Skeletal muscle satellite cell (primary cell): Measurements from ENCODE around the gene BCDIN3D.
A peak's percentile ranks its signal among the peaks of the same experiment; 100 is the strongest.
"Not testable (repeated sequence)": the region's sequence is repeated elsewhere in the genome, so short reads cannot be mapped to it uniquely, and the experiment has no call there.

Source experiments
- H3K27me3 ChIP-seq: 2 replicates; pipeline ENCODE4 v1.7.0; 2013; ENCODE audit warnings: low read length; ENCODE audit not compliant: control insufficient read depth, insufficient read depth
- H3K36me3 ChIP-seq: 2 replicates; pipeline ENCODE4 v1.7.0; 2013; ENCODE audit warnings: mild to moderate bottlenecking, control low read depth, low read length; ENCODE audit not compliant: insufficient read depth
- H3K4me1 ChIP-seq: 2 replicates; pipeline ENCODE4 v1.7.0; 2013; ENCODE audit warnings: low read length; ENCODE audit not compliant: control insufficient read depth, insufficient read depth
- H3K4me2 ChIP-seq: 2 replicates; pipeline ENCODE4 v1.7.0; 2013; ENCODE audit warnings: mild to moderate bottlenecking, low read length
- H3K4me3 ChIP-seq: 2 replicates; pipeline ENCODE4 v1.7.0; 2013; ENCODE audit warnings: low read length
- H3K9ac ChIP-seq: 2 replicates; pipeline ENCODE4 v1.7.0; 2013; ENCODE audit warnings: mild to moderate bottlenecking, low read depth, low read length, moderate library complexity
- H3K9me3 ChIP-seq: replicated peaks from 2 replicates; pipeline ENCODE4 v1.7.0; 2013; ENCODE audit warnings: mild to moderate bottlenecking, control low read depth, low read length

The BCDIN3D gene

DNA sequence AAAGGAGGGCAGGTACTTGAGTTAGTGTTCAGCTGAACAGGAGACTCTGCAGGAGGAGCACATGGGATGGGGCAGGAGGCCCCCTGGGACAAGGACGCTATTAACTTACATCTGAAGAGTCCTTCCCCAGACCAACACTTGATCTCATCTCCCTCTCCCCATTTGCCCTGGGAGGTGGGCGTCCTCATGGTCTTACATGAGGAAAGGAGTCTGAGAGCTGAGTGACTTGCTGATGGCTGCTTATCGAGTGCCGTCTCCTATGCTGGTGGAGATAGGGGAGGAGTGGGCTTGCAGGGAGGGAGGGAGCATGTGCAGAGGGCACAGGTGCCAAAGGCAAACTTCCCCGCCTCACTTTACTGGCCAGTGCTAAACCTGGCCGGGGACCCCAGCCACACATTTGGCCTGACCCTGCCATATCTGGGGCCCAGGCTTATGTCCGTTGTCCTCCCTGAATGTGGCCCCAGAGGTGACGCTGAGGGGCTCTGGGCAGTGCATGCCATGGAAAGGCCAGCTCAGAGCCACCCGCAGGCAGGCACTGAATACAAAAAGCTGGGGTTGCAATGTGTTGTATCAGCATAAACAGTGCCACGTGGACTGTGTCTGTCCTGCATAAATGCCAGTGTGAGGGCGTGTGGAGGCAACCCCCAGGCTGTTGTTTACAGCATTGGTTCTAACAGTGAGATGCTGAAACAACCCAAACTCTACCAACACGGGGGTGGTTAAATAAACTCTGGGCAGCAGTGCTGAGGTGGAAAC, 31.4 kb upstream of the BCDIN3D start:
- Histone ChIP-seq H3K9me3 (no peaks in the 10 kb centered on the region), H3K4me1 (peaks cover 4% of the 10 kb centered on the region), H3K9ac (no peak overlapping the region)

DNA sequence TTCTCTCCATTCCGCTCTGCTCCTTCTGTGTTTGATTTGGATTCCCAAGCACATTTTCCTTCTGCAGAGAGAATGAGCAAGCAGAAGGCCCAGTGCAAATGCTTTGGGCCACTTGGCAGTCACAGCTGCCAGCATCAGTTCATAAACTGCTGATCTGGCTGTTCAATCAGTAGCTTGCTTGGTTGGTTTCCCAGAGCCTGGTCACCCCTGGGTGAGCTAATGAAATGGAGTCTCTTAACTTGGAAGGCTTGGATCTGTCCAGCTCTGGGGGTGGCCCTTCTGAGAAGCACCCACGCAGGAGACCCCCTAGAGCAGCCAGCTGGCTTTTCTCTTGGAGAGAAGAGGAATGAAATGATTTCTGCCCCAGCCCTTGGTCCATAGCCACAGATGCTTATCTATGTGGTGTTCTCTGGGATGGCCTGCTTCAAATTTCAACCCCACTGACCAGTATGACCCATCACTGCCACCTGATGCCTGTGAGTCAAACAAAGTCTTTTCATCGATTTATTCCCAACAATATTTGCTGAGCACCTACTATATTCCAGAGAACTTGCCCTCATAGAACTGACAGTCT, 30.5 kb upstream of the BCDIN3D start:
- Histone ChIP-seq H3K4me1 (peaks cover 12% of the 10 kb centered on the region), H3K27me3 (peaks cover 11% of the 10 kb centered on the region), H3K4me2 (no peak overlapping the region), H3K9me3 (no peaks in the 10 kb centered on the region), H3K36me3 (no peaks in the 10 kb centered on the region), H3K9ac (no peak overlapping the region), H3K4me3 (no peak overlapping the region)

More for the DNA sequence above, 31.4 kb upstream of the BCDIN3D start:
- H3K4me3 ChIP-seq = no peak overlapping the region
- H3K27me3 ChIP-seq = peaks cover 11% of the 10 kb centered on the region
- no peak overlapping the region for H3K4me2 ChIP-seq
- no peaks in the 10 kb centered on the region for H3K36me3 ChIP-seq

GRCh38 chr12:49872781-49873181, 29.9 kb upstream of the BCDIN3D start:
- Histone ChIP-seq H3K4me1 (peaks cover 14% of the 10 kb centered on the region), H3K9me3 (no peaks in the 10 kb centered on the region), H3K36me3 (no peaks in the 10 kb centered on the region)

GRCh38 chr12:49872381-49872780, 29.5 kb upstream of the BCDIN3D start:
- Histone ChIP-seq H3K9ac (no peak overlapping the region), H3K4me2 (no peak overlapping the region), H3K9me3 (no peaks in the 10 kb centered on the region), H3K4me3 (no peak overlapping the region), H3K27me3 (peaks cover 19% of the 10 kb centered on the region), H3K36me3 (no peaks in the 10 kb centered on the region), H3K4me1 (peaks cover 14% of the 10 kb centered on the region)

More at GRCh38 chr12:49872781-49873181, 29.9 kb upstream of the BCDIN3D start:
- no peak overlapping the region for H3K4me2 ChIP-seq
- no peak overlapping the region for H3K9ac ChIP-seq
- peaks cover 18% of the 10 kb centered on the region for H3K27me3 ChIP-seq
- H3K4me3 ChIP-seq = no peak overlapping the region

- Histone ChIP-seq H3K27me3 (peaks cover 19% of the 10 kb centered on the region), H3K4me1 (peaks cover 14% of the 10 kb centered on the region)
- H3K4me3 ChIP-seq, H3K36me3 ChIP-seq, H3K4me2 ChIP-seq, H3K9me3 ChIP-seq, H3K9ac ChIP-seq: not testable (repeated sequence)
Measured at GRCh38 chr12:49871811-49872251, 28.9 kb upstream of the BCDIN3D start.

GRCh38 chr12:49871263-49871561, 28.3 kb upstream of the BCDIN3D start:
- Histone ChIP-seq H3K4me3 (no peak overlapping the region), H3K9ac (no peak overlapping the region), H3K4me1 (peaks cover 14% of the 10 kb centered on the region), H3K4me2 (no peak overlapping the region), H3K9me3 (no peaks in the 10 kb centered on the region), H3K27me3 (peaks cover 22% of the 10 kb centered on the region), H3K36me3 (no peaks in the 10 kb centered on the region)

- no peaks in the 10 kb centered on the region for H3K9me3 ChIP-seq
- H3K27me3 ChIP-seq = peaks cover 22% of the 10 kb centered on the region
- no peak overlapping the region for H3K9ac ChIP-seq
- H3K4me3 ChIP-seq = no peak overlapping the region
- H3K36me3 ChIP-seq = no peaks in the 10 kb centered on the region
- peaks cover 14% of the 10 kb centered on the region for H3K4me1 ChIP-seq
- no peak overlapping the region for H3K4me2 ChIP-seq
Measured at GRCh38 chr12:49870501-49871262, 27.8 kb upstream of the BCDIN3D start.

GRCh38 chr12:49869816-49870500, 27.1 kb upstream of the BCDIN3D start:
- Histone ChIP-seq H3K9me3 (no peaks in the 10 kb centered on the region), H3K27me3 (peaks cover 25% of the 10 kb centered on the region), H3K4me2 (no peak overlapping the region), H3K4me1 (peaks cover 14% of the 10 kb centered on the region), H3K9ac (no peak overlapping the region), H3K36me3 (no peaks in the 10 kb centered on the region), H3K4me3 (no peak overlapping the region)

GRCh38 chr12:49868952-49869815, 26.3 kb upstream of the BCDIN3D start:
- Histone ChIP-seq H3K36me3 (no peaks in the 10 kb centered on the region), H3K4me3 (no peak overlapping the region), H3K4me2 (peak overlapping the region; percentile 8), H3K9me3 (no peaks in the 10 kb centered on the region), H3K9ac (no peak overlapping the region), H3K27me3 (peaks cover 27% of the 10 kb centered on the region), H3K4me1 (peaks cover 18% of the 10 kb centered on the region)

DNA sequence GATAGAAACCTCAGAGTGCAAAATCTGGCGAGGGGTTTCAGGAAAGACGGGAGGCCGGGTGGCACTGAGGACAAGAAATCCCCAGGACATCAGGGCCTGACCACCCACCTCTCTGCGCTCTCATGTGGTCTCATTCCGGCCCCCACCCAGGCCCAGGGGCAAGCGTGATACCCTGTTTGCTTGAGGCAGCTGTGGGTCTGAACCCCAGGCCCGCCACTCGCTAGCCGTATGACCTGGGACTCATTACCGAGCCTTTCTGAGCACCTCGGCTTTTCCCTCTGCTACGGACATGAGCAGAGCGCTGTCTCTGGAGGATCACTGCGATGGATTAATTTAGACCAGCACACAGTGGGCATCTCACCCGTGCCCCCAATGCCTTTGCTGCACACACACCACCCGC, 25.5 kb upstream of the BCDIN3D start:
- Histone ChIP-seq H3K4me2 (no peak overlapping the region), H3K4me3 (no peak overlapping the region), H3K9ac (no peak overlapping the region), H3K27me3 (peaks cover 30% of the 10 kb centered on the region), H3K4me1 (peaks cover 22% of the 10 kb centered on the region), H3K36me3 (no peaks in the 10 kb centered on the region), H3K9me3 (no peaks in the 10 kb centered on the region)
